Eye (tissue), 1 donor: ENCODE results near the gene KATNA1.

Source experiments
- DNase-seq: peaks from one replicate; pipeline ENCODE4 v3.0.0-alpha.2; 2015

Gene KATNA1

DNA sequence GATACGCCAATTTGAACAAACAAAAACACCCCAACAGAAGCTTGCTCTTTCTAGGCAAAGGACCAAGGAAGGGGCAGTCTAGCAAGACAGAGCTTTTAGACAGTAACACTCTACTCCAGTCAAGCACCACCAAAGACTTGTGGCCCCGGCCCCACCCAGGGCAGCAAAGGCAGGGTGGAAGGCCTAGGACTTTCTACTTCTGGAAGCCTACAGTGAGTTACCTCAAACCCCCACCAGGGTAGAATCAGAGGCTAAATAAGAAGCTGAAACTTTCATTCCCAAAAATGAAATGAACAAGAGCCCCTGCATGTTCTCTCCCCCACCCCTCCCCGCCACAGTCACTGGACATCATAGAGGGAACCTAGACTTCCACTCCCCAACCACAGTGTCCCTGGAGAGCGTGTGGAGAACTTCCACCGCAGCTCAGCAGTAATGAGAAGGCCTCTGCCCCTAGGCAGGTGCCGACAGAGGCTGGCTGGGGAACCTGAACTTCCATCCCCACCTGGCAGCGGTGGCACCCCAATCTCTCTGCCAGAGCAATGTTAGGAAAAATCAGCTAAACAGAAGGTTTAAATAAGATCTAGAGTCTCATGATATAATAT lies 40.0 kb downstream of the KATNA1 start:
- DNase-seq: no peak

DNA sequence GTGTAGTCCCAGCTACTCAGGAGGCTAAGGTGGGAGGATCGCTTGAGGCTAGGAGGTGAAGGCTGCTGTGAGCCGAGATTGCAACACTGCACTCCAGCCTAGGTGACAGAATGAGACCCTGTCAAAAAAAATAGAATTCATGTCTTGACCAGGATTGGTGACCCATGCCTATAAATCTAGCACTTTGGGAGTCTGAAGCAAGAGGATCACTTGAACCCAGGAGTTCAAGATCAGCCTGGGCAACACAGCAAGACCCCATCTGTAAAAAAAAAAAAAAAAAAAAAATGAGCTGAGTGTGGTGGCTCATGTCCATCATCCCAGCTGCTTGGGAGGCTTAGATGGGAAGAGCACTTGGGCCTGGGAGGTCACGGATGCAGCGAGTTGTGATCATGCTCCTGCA lies 48.0 kb downstream of the KATNA1 start:
- DNase-seq: no peak

DNA sequence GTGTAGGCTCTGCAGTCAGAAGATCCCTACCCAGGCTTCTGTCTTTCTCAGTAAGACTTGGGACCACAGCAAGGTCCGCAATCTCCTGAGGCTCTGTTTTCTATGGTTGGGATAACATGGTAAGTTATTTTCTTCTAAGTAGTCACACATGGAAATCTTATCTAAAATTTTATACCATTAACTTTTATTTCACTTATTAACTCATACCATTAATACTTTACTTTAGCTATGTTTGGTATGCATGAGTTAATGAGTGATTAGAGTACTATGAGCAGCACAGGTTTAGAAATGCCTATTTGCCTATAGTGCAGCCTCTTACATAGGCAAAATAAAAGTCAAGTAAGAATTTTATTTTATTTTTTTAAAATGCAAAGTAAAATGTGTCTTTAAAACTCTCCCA lies 55.1 kb downstream of the KATNA1 start:
- no peak for DNase-seq

DNA sequence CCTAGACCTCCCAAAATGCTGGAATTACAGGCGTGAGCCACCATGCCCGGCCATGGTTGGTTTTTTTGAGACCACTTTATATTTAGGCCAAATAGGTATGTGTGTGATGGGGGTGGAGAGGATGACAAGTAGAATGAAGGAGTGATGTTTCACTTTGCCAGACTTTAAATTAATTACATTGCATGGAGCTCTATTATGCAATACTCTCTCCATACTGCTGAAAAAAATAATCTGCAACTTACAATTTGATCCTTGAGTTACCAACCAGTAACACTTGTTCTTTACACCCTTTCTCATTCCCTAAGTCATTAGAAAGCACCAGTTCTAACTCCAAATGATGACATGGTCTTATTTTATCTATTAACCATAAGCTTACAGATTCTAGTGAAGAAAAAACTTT lies 55.5 kb downstream of the KATNA1 start:
- no peak for DNase-seq

DNA sequence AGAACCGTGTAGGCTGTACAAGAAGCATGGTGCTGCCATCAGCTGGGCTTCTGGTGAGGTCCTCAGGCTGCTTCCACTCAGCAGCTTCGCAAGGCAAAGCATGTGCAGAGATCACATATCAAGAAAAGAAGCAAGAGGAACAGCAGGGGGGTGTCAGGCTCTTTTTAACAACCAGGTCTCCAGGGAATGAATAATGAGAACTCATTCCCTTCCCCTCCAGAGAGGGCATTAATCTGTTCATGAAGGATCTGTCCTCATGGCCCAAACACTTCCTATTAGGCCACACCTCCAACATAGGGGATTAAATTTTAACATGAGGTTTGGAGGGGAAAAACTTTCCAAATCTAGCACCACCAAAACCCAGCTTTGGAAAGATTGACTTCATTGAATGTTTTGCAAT lies 62.4 kb downstream of the KATNA1 start:
- DNase-seq: no peak

DNA sequence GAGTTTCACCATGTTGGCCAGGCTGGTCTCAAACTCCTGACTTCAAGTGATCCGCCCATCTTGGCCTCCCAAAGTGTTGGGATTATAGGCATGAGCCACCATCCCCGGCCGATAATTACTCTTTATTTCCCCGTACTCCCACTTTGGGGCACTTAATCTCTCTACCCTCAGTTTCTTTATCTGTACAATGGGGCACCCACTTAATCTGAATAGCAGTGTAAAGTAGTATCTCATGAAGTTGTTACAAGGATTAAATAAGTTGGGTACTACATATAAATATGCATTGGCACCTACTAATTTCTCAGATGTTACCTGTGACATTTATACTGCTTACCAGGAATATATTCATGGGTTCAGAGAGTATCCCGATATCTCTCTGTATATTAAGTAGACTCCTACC lies 67.2 kb downstream of the KATNA1 start:
- no peak for DNase-seq

DNA sequence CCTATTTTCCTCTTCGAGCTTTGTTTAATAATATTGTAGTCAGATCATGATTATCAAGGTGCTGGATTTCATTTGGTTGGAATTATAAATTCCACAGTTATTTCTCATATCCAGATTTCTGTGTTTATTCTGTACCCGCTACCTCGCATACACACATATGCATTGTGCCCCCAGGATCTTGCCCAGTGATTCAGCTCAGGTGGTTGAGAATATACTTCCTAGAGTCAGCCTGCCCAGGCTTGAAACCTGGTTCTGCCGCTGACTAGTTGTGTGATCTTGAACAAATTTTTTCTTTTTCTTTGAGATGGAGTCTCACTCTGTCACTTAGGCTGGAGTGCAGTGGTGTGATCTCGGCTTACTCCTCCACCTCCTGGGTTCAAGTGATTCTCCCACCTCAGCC lies 67.6 kb downstream of the KATNA1 start:
- no peak for DNase-seq

DNA sequence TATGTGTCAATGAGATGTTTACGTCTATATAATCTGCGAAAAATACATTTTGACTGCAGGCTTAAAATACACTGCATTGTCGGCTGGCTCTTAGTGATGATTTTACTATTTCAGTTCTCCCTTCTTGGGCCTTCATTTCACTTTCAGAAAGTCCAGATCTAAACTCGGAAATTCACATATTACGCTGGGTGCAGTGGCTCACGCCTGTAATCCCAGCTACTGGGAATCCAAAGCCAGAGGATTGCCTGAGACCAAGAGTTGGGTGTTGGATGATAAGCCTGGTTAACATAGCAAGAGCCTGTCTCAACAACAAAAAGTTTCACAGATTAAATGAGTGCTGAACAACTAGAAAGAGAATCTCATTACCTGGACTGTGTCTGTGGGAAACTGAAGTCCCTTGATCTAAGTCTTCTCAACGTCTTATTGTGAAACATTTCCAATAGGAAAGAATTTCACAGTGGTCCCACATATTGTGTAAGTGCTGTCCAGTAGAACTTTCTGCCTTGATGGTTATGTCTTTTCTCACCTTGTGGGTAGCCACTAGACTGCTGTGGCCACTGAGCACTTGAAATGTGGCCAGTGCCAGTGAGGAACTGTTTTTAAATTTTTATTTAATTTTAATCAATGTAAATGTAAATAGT lies 80.4 kb downstream of the KATNA1 start:
- no peak for DNase-seq

DNA sequence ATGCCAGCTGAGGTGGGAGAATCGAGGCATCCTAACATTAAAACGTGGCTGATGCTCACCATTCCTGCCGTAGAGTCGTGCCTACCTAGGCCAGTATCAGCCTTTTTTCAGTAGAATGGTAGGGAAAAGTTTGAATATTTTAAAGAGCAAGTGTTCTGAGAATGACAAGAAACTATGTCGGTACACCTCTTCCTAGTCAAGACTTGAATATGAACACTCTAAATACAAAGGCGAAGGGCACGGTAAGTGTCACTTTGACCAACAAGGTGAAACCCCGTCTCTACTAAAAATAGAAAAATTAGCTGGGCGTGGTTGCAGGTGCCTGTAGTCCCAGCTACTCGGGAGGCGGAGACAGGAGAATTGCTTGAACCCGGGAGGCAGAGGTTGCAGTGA lies 81.3 kb downstream of the KATNA1 start:
- DNase-seq: no peak

DNA sequence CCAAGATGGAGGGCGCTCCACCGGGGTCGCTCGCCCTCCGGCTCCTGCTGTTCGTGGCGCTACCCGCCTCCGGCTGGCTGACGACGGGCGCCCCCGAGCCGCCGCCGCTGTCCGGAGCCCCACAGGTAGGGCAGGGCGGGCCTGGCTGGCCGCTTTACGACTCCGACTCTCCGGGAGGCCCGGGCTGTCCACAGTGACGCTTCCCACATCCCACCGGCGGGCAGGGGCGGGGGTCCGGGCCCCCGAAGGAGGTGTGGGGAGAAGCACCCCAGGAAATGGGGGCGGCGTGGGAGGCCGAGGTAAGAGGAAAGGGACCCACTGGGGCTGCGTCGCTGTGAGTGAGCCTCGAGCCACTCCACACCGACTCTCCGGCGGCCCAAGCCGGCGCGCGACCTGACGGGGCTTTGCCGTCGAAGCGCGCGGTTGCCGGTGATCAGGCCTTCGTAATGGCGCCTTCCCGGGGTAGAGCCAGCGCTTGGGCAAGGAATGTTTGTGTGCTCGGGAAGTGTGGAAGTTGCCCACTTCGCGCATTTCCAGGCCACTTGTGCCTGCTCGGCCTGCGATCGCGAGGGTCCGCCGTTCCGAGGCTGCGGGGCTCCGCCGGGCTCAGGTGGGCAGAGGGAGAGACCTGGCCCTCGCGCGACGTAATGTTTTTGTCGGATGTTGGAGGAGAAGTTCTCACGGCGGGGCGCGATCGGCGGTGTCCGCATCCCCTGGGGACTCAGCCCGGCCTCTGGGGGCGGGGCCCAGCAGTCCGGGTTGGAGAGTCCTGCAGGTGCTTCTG lies 81.9 kb downstream of the KATNA1 start:
- DNase-seq: peak; percentile 88

DNA sequence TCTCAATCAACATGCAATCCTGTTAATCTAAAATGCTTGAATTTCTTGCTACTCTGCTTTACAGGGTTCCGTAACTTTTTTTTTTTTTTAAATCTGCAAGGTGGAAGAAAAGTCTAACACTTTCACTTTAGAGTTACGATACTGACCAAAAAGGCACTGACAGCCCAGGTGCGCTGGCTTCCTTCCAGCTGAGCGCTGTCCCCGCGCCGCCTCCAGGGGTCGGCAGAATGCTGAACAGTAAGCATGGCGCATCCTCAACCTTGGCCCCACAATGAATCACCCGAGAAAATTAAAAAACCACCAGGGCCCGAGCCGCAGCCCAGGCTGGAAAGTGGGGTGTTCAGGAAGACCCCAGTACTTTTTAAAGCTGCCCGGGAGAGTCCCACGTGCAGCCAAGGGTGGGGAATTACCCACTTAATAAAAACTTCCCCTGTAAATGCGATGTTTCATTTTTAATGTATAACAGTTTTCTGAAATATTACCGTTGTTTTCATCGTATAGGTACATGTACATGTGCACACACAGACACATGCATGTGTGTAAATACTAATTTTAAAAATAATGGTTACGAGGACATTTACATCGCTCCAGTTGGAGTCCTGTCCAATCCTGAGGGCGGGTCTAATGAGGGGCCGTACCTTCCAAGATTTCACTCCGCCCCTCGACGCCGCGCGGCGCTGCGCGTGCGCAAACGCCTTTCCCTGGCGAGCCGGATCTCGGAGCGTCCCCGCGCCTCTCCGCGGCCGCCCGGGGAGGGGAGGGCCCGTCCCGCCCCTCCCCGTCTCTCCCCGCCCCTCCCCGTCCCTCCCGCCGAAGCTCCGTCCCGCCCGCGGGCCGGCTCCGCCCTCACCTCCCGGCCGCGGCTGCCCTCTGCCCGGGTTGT lies 82.7 kb downstream of the KATNA1 start, which contains the start of gene GINM1:
Gene GINM1, plus strand, starts transcription at position 849 of the 883 bp plus-strand sequence. CDS start 40 bp downstream, outside the sequence.
- peak; percentile 98 for DNase-seq

DNA sequence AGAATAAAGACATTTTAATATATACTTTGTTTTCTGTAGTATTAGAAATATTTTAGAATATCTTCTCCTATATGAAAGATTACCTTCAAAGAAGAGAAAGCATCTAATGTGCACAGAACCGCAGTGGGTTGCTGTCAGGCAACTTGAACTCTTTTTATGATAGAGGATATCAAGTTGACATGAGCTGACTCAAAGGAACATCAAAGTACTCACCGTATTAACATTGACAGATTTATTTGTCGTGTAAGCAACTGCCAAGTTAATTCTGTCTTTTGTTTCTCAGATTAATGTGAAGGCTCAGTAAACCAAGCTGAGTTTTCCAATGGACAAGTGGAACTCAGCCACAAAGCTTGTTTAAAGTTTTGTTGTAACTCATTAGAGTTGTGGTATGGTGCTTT lies 84.6 kb downstream of the KATNA1 start:
- no peak for DNase-seq

DNA sequence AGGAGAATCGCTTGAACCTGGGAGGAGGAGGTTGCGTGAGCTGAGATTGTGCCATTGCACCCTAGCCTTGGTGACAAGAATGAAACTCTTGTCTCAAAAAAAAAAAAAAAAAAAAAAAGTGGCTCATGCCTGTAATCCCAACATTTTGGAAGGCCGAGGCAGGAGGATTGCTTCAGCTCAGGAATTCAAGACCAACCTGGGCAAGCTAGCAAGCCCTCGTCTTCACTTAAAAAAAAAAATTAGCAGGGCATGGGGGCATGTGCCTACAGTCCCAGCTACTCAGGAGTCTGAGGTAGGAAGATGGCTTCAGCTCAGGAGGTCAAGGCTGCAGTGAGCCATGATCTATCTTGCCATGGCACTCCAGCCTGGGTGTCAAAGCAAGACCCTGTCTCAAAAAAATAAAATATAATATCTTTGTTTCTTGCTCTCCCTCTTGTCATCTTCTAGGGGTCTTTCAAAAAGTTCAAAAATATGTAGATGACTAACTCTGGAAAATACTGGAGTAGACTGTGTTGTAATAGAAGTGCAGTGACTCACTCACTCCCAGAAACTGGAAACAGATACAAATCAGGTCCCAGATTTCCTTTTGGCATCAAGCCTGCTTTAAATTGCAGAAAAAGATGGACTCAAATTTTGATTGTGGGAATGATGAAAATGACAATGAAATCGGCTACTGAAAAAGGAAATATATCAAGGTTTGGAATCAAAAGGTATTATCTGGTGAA lies 85.1 kb downstream of the KATNA1 start:
- DNase-seq: no peak

DNA sequence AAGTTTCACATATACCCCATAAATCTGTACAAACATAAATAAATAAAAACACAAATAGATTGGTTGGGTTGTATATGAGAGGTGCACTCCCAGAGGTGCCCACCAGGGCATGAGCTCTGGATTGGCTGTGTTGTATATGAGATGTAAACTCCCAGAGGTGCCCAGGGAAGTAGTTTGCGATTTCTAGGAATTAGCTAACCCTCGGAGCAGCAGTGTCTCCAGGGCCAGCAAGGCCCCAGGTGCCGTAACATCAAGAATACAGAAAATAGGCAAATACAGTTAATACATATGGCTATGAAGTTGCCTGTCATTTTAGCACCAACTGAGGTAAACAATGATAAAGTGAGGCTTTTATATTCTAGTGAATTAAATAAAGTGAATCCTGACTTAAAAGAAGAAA lies 87.8 kb downstream of the KATNA1 start:
- DNase-seq: no peak

DNA sequence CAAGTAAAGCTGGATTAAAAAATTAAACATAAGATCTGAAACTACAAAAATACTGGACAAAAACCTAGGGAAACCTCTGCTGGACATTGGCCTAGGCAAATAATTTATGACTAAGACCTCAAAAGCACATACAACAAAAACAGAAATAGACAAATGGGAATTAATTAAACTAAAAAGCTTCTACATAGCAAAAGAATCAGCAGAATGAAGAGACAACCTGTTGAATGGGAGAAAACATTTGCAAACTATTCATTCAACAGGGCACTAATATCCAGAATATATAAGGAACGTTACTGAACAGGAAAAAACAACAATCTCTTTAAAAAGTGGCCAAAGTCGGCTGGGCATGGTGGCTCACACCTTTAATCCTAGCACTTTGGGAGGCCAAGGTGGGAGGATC lies 89.1 kb downstream of the KATNA1 start:
- DNase-seq: no peak

DNA sequence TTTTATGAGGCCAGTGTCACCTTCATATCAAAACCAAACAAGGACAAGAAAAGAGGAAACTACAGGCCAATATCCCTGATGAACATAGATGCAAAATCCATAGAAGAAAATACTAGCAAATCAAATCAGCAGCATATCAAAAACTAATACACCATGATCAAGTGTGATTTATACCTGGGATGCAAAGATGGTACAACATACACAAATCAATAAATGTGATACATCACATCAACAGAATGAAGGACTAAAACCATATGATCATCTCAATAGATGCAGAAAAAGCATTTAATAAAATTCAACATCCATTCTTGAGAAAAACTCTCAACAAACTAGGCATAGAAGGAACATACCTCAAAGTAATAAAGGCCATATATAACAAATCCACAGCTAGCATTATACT lies 90.5 kb downstream of the KATNA1 start:
- DNase-seq: no peak

DNA sequence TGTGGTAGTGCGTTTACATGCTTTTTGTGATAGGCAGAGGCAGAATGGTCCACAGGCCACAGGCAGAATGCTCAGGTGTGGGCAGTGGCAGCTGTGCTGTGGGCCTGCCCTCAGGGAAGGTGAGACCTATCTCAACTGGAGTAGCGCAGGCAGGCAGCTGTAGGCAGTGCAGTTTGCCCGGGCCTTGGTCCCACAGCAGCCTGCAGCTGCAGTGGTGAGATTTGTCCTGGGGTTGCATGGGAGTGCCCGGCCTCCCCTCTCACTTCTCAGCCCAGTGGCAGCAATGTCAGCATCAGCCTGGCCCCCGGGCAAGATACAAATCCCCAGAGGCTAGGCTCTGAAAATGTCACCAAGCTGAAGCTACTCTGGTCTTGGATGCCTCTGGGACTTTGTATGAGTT lies 96.6 kb downstream of the KATNA1 start:
- no peak for DNase-seq

DNA sequence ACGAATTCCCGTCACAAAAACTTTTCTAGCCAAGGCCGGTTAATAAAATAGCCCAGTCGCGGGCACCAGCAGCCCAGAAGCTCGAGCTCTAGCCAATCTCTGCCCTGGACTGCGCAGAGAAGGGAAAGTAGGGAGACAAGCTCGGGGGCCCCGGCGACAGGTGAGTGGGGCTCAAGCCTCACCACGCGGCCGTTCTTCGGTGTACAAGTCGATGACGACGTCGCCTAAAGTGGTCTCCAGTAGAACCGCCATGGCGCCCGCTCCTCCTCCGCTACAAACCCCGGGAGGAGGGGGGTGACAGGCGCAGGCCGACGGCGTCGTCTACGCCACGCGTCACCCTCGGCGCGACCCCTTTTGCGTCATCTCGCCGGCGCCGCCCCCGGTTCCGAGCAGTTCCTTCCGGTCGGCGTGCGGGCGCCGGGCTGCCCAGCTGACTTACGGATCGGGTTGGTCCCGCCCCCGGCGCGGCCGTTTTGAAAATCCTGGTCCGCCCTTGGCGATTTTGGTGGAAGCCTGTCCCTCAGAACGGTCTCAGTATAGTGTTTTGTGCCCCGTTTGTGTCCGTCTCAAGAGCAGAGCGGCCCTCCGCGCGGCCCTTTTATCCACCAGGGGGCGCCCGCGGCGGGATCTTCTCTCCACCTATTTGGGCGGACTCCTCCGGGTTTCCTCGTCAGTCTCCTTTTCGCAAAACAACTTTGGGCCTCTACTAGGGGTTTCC lies 102.6 kb downstream of the KATNA1 start, which contains the start of gene PPIL4:
Gene PPIL4, minus strand, starts transcription at position 290 of the 718 bp plus-strand sequence. Its CDS starts 38 bp downstream, at position 252.
- peak; percentile 98 for DNase-seq

DNA sequence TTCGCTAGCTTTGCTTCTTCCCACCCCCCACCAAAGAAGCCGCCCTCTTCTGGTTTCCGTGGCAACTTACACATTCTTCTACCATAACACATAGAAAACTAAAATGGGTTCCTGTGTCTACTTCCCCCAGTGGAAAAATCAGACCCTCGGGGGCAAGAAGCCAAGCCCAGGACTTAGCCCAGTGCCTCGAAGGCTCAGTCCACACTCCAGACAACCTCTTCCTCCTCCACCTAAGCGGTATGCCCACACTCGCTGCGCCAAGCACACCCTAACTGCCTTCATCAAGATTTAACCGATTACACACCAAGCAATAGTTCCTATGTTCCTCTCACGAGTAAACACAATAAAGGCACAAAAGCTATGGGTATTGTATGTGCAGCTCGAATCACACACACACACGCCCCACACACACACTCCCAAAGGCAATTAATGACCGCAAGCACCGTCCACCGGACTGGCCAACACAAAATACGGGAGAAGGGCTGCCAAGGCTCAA lies 103.2 kb downstream of the KATNA1 start:
- peak; percentile 80 for DNase-seq
